Measurements from ENCODE around the gene ZBTB4. TPM values are rescaled to one million over a fixed set of nuclear protein-coding genes. Genes with fewer than 3 reads are reported as not detected.
A peak's percentile ranks its signal among the peaks of the same experiment; 100 is the strongest.

ZBTB4 gene
- total and polyA plus RNA-seq, 9 of the 15 experiments (the other 6 are each of a cell fraction or from before 2014, with no cell fraction given), result 0.92 to 6.9 (median 3.3) TPM

DNA sequence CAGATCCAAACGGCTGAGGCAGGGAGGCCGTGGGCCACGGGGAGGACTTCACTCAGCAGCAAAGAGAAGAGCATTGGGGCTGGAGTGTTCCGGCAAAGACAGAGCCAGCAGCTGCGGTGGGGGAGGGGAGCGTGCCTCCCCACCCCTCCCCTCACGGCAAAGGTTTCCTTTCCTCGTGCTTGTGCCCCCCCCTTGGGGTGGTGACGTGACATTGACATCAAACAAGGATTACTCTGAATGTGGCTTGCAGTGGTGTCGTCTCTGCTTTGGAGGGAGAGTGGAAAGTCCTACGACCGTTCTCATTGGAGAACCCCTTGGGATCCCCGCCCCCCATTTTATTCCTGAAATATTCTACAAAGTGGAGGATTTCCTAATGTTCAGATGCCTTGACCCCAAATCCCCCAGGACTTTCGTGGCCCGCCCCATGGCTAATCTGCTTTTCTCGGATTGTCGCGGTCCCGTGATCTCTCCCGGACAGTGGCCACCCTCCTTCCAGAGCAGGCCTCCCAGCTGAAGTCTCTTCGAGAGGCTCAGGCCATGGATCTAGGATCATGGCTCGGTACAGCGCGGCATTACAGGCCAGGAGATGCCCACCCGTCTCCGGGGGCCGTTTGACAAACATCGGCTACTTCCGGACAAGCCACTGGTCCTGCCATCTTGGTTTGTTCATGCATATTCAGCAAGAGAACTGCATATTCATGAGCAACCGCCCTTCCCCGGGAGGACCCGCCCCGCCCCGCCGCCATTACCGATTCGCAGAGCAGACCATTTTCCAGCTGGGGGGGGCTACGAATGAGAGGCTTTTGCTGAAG, 4.0 kb upstream of the ZBTB4 start (continued):
- no peak for TF ChIP-seq ZNF282 (CRISPR knock-in tag; IDR thresholded peaks at IDR 0.05)
- TF ChIP-seq ZBTB7A (IDR thresholded peaks at IDR 0.05; ENCODE audit: borderline replicate concordance, control insufficient read depth, low read depth, low read length), result no peak
- peak; percentile 52 for TF ChIP-seq NCOR1 (IDR thresholded peaks at IDR 0.05)
- no peak for TF ChIP-seq STAT5B (CRISPR knock-in tag; IDR thresholded peaks at IDR 0.05)
- TF ChIP-seq CCNT2 (IDR thresholded peaks at IDR 0.05; ENCODE audit: borderline replicate concordance, extremely low read depth, insufficient read length, low read depth, low read length), result no peak
- peak; percentile 77 for TF ChIP-seq ZFX (CRISPR knock-in tag; IDR thresholded peaks at IDR 0.05)
- TF ChIP-seq, protein P1, sequence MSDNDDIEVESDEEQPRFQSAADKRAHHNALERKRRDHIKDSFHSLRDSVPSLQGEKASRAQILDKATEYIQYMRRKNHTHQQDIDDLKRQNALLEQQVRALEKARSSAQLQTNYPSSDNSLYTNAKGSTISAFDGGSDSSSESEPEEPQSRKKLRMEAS (CRISPR knock-in tag; IDR thresholded peaks at IDR 0.05), result peak; percentile 71
- TF ChIP-seq ZBTB17 (CRISPR knock-in tag; IDR thresholded peaks at IDR 0.05), result no peak
- no peak for TF ChIP-seq SMC3 (conservative IDR thresholded peaks at IDR 0.05; ENCODE audit: insufficient read depth, low read depth, low read length)
- no peak for TF ChIP-seq PHB (CRISPR knock-in tag; IDR thresholded peaks at IDR 0.05)
- TF ChIP-seq ZZZ3 (IDR thresholded peaks at IDR 0.05), result no peak
- TF ChIP-seq, protein P2, sequence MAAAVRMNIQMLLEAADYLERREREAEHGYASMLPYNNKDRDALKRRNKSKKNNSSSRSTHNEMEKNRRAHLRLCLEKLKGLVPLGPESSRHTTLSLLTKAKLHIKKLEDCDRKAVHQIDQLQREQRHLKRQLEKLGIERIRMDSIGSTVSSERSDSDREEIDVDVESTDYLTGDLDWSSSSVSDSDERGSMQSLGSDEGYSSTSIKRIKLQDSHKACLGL (CRISPR knock-in tag; IDR thresholded peaks at IDR 0.05; ENCODE audit: borderline replicate concordance, poor library complexity, severe bottlenecking), result no peak
- TF ChIP-seq NR4A1 (CRISPR knock-in tag; IDR thresholded peaks at IDR 0.05), result no peak
- no peak for TF ChIP-seq NR4A1 (tag; IDR thresholded peaks at IDR 0.05)
- no peak for TF ChIP-seq ZNF551 (CRISPR knock-in tag; IDR thresholded peaks at IDR 0.05)
- TF ChIP-seq MEF2A (IDR thresholded peaks at IDR 0.05; ENCODE audit: control insufficient read depth, low read depth, low read length), result no peak
- TF ChIP-seq PYGO2 (tag; IDR thresholded peaks at IDR 0.05), result no peak
- TF ChIP-seq, protein P3, sequence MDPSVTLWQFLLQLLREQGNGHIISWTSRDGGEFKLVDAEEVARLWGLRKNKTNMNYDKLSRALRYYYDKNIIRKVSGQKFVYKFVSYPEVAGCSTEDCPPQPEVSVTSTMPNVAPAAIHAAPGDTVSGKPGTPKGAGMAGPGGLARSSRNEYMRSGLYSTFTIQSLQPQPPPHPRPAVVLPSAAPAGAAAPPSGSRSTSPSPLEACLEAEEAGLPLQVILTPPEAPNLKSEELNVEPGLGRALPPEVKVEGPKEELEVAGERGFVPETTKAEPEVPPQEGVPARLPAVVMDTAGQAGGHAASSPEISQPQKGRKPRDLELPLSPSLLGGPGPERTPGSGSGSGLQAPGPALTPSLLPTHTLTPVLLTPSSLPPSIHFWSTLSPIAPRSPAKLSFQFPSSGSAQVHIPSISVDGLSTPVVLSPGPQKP (CRISPR knock-in tag; IDR thresholded peaks at IDR 0.05), result no peak
- TF ChIP-seq SUPT5H (IDR thresholded peaks at IDR 0.05), result peak; percentile 35; the same call in 1 of the 2 replicates
- peak; percentile 68 for TF ChIP-seq BHLHE40 (IDR thresholded peaks at IDR 0.05; ENCODE audit: low read length)
- TF ChIP-seq TBP (optimal IDR thresholded peaks at IDR 0.05; ENCODE audit: low read depth, low read length), result no peak
- TF ChIP-seq SIX5 (IDR thresholded peaks at IDR 0.05; ENCODE audit: borderline replicate concordance in 1 of 2, insufficient read depth in 1 of 2, low read depth in 1 of 2, low read length in 2 of 2), result no peak
- TF ChIP-seq, protein P4, sequence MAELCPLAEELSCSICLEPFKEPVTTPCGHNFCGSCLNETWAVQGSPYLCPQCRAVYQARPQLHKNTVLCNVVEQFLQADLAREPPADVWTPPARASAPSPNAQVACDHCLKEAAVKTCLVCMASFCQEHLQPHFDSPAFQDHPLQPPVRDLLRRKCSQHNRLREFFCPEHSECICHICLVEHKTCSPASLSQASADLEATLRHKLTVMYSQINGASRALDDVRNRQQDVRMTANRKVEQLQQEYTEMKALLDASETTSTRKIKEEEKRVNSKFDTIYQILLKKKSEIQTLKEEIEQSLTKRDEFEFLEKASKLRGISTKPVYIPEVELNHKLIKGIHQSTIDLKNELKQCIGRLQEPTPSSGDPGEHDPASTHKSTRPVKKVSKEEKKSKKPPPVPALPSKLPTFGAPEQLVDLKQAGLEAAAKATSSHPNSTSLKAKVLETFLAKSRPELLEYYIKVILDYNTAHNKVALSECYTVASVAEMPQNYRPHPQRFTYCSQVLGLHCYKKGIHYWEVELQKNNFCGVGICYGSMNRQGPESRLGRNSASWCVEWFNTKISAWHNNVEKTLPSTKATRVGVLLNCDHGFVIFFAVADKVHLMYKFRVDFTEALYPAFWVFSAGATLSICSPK (IDR thresholded peaks at IDR 0.05; ENCODE audit: borderline replicate concordance), result no peak
- TF ChIP-seq GATA2 (CRISPR knock-in tag; IDR thresholded peaks at IDR 0.05), result no peak
- TF ChIP-seq HCFC1 (IDR thresholded peaks at IDR 0.05; ENCODE audit: low read depth, low read length), result no peak
